GM23338 (cell line): ENCODE results near the gene MUC5B.

Experiments
- EZH2 ChIP-seq: fragments of 200-600 bp; sonication (generic); IDR thresholded peaks from one replicate; pipeline ENCODE4 v1.8.0; 2017; ENCODE audit warnings: antibody characterized with exemption, mild to moderate bottlenecking, low read depth; ENCODE audit not compliant: unreplicated experiment
- EZH2phosphoT487 ChIP-seq: fragments of 200-600 bp; sonication (generic); IDR thresholded peaks from one replicate; pipeline ENCODE4 v1.8.1; 2018; ENCODE audit warnings: antibody characterized with exemption; ENCODE audit not compliant: unreplicated experiment
- TF ChIP-seq, protein P1 (sequence below), 2 experiments: fragments of 200-600 bp in 1 of 2; sonication (generic) in 1 of 2; conservative IDR thresholded peaks; 2 replicates each; pipeline versions ENCODE4 v1.5.1 to v1.6.1; 2016 to 2017; ENCODE audit warnings: antibody characterized with exemption in 2 of 2, low read depth in 2 of 2, mild to moderate bottlenecking in 2 of 2, moderate library complexity in 1 of 2

DNA sequence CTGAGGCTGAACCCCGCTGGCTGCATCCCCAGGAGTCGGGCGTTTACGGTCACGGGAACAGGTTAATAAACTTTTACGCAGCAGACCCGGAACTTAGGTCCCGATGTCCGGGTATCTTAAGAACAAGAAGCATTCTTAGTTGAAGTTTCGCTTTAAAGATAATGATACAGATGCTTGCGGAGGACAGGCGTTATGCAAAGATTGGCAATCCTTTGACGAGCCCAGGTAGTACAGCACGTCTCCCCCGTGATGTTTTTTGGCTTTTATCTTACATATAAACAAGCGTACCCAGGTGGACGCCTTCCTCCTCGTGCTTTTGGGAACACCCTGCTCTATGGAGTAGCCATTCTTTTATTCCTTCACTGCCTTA, 87.4 kb downstream of the MUC5B start:
- TF ChIP-seq EZH2 (no peak), EZH2phosphoT487 (no peak)
- TF ChIP-seq, protein P1, sequence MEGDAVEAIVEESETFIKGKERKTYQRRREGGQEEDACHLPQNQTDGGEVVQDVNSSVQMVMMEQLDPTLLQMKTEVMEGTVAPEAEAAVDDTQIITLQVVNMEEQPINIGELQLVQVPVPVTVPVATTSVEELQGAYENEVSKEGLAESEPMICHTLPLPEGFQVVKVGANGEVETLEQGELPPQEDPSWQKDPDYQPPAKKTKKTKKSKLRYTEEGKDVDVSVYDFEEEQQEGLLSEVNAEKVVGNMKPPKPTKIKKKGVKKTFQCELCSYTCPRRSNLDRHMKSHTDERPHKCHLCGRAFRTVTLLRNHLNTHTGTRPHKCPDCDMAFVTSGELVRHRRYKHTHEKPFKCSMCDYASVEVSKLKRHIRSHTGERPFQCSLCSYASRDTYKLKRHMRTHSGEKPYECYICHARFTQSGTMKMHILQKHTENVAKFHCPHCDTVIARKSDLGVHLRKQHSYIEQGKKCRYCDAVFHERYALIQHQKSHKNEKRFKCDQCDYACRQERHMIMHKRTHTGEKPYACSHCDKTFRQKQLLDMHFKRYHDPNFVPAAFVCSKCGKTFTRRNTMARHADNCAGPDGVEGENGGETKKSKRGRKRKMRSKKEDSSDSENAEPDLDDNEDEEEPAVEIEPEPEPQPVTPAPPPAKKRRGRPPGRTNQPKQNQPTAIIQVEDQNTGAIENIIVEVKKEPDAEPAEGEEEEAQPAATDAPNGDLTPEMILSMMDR (conservative IDR thresholded peaks at IDR 0.05; ENCODE audit: low read depth in 2 of 2) = no peak
